ENCODE results near the gene C12orf76.
A peak's percentile ranks its signal among the peaks of the same experiment; 100 is the strongest.
"Not testable (repeated sequence)": the region's sequence is repeated elsewhere in the genome, so short reads cannot be mapped to it uniquely, and the experiment has no call there.

Gene C12orf76

GRCh38 chr12:110048242-110049027, at the start of gene C12orf76:
C12orf76 (minus strand) TSS chr12:110048522; CDS start chr12:110048495, 27 bp downstream.
- DNase-seq = peak; percentile 92

- DNase-seq = no peak
These were observed 45.4 kb upstream of the C12orf76 start for GRCh38 chr12:110093631-110094311.

GRCh38 chr12:110091136-110091711, 42.9 kb upstream of the C12orf76 start:
- no peak for DNase-seq

GRCh38 chr12:110090266-110091135, 42.2 kb upstream of the C12orf76 start:
- DNase-seq = no peak

GRCh38 chr12:110088936-110089335, 40.6 kb upstream of the C12orf76 start:
- DNase-seq = no peak

GRCh38 chr12:110088216-110088615, 39.9 kb upstream of the C12orf76 start:
- not testable (repeated sequence) for DNase-seq

GRCh38 chr12:110084314-110085015, 36.1 kb upstream of the C12orf76 start:
- no peak for DNase-seq

- DNase-seq = no peak
These were observed 32.1 kb upstream of the C12orf76 start for GRCh38 chr12:110080410-110080809.

GRCh38 chr12:110079477-110080400, 31.4 kb upstream of the C12orf76 start:
- DNase-seq = peak; percentile 85

- no peak for DNase-seq
These were observed 29.5 kb upstream of the C12orf76 start for GRCh38 chr12:110077800-110078199.

- DNase-seq = no peak
These were observed 27.6 kb upstream of the C12orf76 start for GRCh38 chr12:110075880-110076279.

- no peak for DNase-seq
These were observed 25.8 kb upstream of the C12orf76 start for GRCh38 chr12:110074089-110074488.

- no peak for DNase-seq
These were observed 24.9 kb upstream of the C12orf76 start for GRCh38 chr12:110073049-110073831.

- not testable (repeated sequence) for DNase-seq
These were observed 24.3 kb upstream of the C12orf76 start for GRCh38 chr12:110072636-110073035.

- no peak for DNase-seq
These were observed 23.6 kb upstream of the C12orf76 start for GRCh38 chr12:110071967-110072366.

- DNase-seq = no peak
These were observed 23.2 kb upstream of the C12orf76 start for GRCh38 chr12:110071504-110071903.

- no peak for DNase-seq
These were observed 20.3 kb upstream of the C12orf76 start for GRCh38 chr12:110068654-110069053.

GRCh38 chr12:110068115-110068514, 19.8 kb upstream of the C12orf76 start:
- not testable (repeated sequence) for DNase-seq

- no peak for DNase-seq
These were observed 19.2 kb upstream of the C12orf76 start for GRCh38 chr12:110067531-110067930.

- no peak for DNase-seq
These were observed 17.2 kb upstream of the C12orf76 start for GRCh38 chr12:110065540-110065939.

All from CD4-positive, alpha-beta T cell treated with Interleukin-15 for 1 hour (primary cell).